HS-5 (cell line): ENCODE data around the gene BTBD1.
A peak's percentile ranks its signal among the peaks of the same experiment; 100 is the strongest.
"Not testable (repeated sequence)": the region's sequence is repeated elsewhere in the genome, so short reads cannot be mapped to it uniquely, and the experiment has no call there.

Experiments used
- DNase-seq: peaks from one replicate; pipeline ENCODE4 v3.0.0-alpha.2; 2012; ENCODE audit warnings: low read depth

BTBD1 gene

GRCh38 chr15:83057002-83057401 is 10.1 kb downstream of the BTBD1 start:
- DNase-seq, result no peak

DNA sequence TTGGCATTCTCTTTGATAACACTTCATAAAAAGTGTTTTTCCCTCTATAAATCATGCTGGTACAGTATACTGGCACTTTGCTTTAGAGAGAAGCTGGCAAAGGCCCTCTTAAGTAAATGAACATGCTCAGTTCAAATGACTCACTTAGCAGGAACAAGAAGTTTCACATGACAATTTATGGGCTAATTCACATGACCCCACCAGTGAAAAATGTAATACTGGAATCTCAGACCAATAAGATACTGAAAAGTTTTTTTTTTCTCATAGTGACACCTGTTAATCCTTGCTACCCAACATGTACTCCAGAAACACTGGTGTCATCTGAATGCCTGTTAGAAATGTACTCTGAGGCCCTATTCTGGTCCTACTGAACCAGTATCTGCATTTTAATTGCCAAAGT is 13.9 kb downstream of the BTBD1 start:
- peak; percentile 52 for DNase-seq

- peak; percentile 20 for DNase-seq
These were observed 20.4 kb downstream of the BTBD1 start for GRCh38 chr15:83046558-83047127.

DNA sequence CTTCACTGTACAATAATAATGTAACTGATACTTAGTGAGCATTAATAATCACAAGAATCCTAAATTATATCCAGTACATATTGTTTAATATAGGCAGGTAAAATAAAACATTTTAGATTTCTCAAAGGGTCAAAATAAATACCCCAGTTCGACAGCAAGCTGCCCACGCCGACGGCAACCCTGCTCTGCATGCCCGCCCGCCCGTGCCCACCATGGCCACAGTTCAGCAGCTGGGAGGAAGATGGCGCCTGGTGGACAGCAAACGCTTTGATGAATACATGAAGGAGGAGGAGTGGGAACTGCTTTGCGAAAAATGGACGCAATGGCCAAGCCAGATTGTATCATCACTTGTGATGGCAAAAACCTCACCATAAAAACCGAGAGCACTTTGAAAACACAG is 22.9 kb downstream of the BTBD1 start:
- DNase-seq, result no peak

- no peak for DNase-seq
These were observed 27.8 kb downstream of the BTBD1 start for GRCh38 chr15:83039206-83039605.

GRCh38 chr15:83036253-83036652 is 30.8 kb downstream of the BTBD1 start:
- no peak for DNase-seq

DNA sequence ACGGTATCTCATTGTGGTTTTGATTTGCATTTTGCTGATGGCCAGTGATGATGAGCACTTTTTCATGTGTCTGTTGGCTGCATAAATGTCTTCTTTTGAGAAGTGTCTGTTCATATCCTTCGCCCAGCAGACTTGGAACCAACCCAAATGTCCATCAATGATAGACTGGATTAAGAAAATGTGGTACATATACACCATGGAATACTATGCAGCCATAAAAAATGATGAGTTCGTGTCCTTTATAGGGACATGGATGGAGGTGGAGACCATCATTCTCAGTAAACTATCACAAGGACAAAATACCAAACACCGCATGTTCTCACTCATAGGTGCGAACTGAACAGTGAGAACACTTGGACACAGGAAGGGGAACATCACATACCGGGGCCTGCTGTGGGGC is 35.8 kb downstream of the BTBD1 start:
- not testable (repeated sequence) for DNase-seq

DNA sequence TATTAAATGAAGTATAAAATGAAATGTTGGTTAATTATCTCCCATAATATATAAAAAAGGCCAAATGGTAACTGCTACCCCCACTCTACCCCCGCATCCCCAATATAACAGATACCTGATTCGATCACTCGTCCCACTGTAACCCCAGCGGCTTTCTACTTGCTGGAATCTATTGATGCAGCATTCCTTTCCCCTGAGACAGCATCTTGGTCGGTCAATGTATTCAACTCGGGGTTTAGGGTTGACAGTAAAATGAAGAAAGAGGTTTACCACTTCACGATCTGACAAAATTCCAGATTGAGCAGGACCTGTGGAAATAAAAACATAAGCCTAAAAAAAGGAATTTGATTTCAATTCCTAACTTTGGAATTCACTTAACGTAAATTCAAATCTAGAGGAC is 37.0 kb downstream of the BTBD1 start:
- DNase-seq, result no peak

DNA sequence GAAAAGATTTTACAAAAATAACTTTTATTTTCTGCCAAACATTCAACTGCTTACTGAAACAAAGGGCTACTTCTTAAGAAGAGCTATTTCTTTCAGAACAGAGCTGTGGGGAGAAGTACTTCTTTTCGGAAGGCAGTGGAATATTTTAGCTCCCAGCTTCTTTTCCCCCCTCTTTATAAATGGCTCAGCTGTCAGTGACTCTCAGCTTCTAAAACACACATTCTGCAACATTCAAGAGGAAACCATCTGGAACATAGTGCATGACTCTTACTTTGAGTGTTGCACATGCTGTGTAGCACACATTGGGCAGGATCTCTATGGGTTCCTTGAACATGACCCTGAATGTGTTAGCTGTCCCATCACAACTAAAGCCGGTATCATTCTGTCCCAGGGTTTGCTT is 48.6 kb downstream of the BTBD1 start:
- no peak for DNase-seq

GRCh38 chr15:83016906-83017305 is 50.1 kb downstream of the BTBD1 start:
- no peak for DNase-seq

DNA sequence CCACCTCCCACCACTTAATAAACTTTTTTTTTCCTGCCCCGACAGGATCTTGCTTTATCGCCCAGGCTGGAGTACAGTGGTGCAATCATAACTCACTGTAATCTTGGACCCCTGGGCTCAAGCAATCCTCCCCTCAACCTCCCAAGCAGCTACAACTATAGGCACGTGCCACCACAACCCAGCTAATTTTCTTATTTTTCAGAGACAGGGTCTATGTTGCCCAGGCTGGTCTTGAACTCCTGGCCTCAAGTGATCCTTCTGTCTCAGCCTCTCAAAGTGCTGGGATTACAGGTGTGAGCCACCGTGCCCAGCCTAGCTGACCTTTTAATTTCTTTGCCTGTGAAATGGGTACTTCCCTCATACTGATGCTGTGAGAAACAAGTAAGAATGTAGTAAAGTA is 51.7 kb downstream of the BTBD1 start:
- no peak for DNase-seq

DNA sequence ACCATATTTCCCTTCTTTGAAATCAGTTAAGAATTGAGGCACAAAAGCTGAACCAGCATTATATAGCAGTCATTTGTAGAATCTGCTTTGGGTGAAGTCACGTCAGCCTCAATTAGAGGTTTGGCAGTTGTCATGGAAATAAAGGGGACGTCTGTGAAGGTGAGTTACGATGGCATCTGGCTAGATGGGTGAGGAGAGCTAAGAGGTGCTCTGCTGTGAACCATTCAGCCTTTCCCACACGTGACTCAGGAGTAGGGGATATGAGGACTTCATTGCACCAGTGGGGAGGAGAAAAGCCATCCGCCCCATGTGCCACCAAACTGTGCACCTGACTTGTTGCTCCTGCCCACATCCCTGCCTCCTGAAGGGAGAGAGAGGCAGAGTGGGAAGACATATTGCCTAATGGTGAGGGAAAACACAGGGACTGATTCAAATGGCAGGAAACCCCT is 52.8 kb downstream of the BTBD1 start:
- DNase-seq, result no peak

GRCh38 chr15:83012636-83013035 is 54.4 kb downstream of the BTBD1 start:
- no peak for DNase-seq

GRCh38 chr15:83012076-83012426 is 55.0 kb downstream of the BTBD1 start:
- no peak for DNase-seq

- DNase-seq, result peak; percentile 65
These were observed 55.6 kb downstream of the BTBD1 start, which contains the start of gene C15orf40 for GRCh38 chr15:83011271-83012075. Gene C15orf40 (minus strand): TSS chr15:83011639. CDS start chr15:83011607, 32 bp downstream.

DNA sequence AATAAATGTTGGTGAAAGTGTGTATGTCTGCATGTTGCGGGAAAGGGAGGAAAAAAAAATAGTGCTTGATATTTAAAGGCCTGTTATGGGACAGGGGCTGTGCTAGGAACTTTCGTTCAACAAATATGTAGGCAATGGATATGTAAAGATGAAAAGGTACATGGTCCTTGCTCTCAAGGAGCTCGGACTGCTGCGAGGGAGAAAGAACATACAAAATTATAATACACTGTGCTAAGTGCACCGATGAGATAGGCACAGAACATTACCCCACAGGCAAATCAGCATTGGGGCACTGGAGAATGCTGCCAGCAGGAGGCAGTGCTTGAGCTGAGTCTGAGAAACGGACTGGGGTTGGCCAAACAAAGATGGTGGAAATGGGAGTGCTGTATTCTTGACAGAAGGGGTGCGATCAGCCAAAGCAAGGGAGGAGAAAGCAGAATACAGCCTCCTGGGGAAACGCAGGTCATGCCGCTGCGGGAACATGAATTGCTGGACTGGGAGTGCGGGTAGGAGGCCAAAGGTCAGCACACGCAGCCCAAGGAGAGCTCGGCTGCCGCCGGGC is 56.3 kb downstream of the BTBD1 start:
- DNase-seq, result no peak

GRCh38 chr15:83000672-83001031 is 66.4 kb downstream of the BTBD1 start:
- DNase-seq, result not testable (repeated sequence)

DNA sequence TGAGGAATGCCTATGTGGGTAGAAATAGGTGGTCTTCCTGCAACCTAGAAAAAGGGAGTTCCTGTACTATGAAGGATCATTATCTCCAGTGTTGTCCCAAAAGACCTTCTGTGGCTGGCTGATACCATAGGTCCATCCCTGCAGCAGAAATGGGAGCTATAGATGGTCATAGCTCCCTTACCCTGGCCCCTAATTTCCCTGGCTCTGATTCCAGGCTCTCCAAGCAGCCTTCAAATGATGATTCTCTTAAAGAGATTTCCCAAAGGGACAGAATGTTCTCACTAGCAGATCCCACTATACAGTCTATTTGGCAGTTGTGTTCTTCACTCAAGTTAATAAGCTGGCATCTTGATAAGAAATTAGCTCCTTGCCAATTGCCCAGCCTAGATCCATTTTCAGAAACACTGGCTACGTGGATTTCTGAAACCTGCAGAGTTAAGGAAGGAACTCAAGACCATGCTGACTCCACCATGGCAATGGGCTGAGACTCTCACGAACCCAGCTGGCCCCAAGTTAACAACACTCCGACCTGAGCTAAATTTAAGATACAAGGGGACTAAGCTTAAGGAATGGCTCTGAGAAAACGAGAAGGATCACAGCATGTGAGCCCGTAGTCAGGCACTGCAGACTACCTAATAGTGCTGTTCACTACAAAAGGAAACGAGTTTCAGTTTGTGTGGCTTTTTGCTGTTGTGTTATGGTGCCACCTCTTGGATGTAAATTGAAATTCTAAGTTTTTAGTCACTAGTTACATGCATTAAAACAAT is 67.0 kb downstream of the BTBD1 start:
- no peak for DNase-seq

GRCh38 chr15:82999426-82999825 is 67.6 kb downstream of the BTBD1 start:
- DNase-seq, result no peak

DNA sequence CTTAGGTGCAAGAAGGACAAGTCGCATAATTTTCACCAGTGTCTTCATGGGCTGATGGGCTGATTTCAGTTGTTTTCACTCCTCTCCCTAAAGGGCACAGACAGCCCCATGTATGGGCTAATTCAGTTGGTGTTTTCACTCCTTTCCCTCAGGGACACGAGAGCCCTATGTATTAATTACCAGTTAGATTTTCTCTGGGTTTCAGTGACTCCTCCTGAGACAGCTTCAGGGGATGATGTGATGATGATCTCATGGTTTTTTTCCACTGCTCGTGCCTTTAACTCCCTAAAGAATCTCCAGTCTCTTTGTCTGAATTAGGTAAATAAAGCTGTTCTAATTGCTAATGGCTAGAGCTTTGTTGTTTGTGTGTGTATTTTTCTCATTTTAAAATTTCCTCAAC is 71.1 kb downstream of the BTBD1 start:
- DNase-seq, result no peak

DNA sequence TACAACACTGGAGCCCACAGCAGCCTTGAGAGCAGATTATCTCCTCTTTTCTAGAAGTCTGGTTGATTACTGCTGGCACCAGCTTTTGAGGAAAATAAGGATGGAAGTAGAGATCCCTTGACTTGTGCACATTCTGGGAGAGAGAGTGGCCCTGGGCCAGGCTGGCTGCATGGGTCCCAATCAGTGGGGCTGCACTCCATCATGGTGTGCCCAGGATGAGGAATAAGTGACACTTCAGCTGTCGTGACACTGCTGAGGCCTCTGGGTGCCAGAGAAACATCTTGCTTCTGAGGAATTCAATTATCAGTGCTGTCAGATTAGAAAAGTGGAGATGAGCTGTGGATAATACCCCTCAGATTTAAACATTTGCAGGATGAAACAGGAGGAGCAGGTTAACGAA is 72.0 kb downstream of the BTBD1 start:
- no peak for DNase-seq

DNA sequence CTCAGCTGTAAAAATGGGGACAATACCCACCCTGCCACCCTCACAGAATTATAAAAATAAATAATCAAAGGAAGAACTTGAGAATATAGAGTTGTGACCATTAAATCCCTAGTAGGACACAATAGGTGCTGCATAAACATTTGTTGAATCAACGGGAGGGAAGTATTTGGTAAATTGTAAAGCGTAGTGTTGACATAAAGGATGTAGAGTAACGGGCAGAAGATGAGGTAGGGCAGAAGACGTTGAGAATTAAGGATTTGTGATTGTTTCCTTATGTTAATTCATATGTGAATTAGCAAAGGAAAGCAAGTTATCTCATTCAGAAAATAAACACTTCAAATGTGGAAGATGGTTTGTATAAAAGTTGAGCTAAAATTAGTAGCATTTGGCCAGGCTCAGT is 73.9 kb downstream of the BTBD1 start:
- DNase-seq, result no peak
